Mononuclear cell (primary cell): ENCODE measurements around the gene DCP1A. TPM values are rescaled to one million over a fixed set of nuclear protein-coding genes. Genes with fewer than 3 reads are reported as not detected.
"Not testable (repeated sequence)": the region's sequence is repeated elsewhere in the genome, so short reads cannot be mapped to it uniquely, and the experiment has no call there.

Experiments
- H3K27me3 ChIP-seq: 2 replicates; pipeline ENCODE4 v1.6.0; 2011; ENCODE audit warnings: low read length, control low read depth; ENCODE audit not compliant: insufficient read depth
- H3K4me1 ChIP-seq: 2 replicates; pipeline ENCODE4 v1.5.1; 2011; ENCODE audit warnings: mild to moderate bottlenecking, low read length, control low read depth; ENCODE audit not compliant: insufficient read depth
- H3K4me3 ChIP-seq: 2 replicates; pipeline ENCODE4 v1.5.1; 2011; ENCODE audit warnings: mild to moderate bottlenecking, low read length, moderate library complexity
- H3K9me3 ChIP-seq: 2 replicates; pipeline ENCODE4 v1.5.1; 2011; ENCODE audit warnings: low read depth, mild to moderate bottlenecking, control low read depth, low read length
- total RNA-seq: library from RNA; depleted of rRNA; stranded (reverse); fragments of >200 nt; gene quantifications from one replicate; pipeline ENCODE4 v1.2.3, GENCODE V29; 2012

DCP1A gene
- total RNA-seq, 1 donor: 80.2 TPM

DNA sequence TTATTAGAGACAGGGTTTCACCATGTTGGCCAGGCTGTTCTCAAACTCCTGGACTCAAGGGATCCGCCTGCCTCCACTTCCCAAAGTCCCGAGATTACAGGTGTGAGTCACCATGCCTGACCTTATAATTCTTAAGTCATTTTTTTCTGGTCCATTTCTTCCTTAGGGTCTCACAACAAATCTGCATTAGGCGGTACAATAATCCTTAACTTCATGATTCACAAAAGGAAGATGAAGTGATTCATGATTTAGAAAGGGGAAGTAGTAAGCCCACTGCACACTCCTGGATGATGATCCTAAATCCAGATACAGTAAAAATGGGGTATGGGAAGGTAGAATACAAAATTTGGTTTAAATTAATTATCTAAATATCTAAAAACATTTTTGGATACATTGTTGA is 46.5 kb downstream of the DCP1A start:
- H3K9me3 ChIP-seq: no peaks in the 10 kb centered on the region
- no peaks in the 10 kb centered on the region for H3K27me3 ChIP-seq
- H3K4me3 ChIP-seq: no peak overlapping the region
- H3K4me1 ChIP-seq: no peaks in the 10 kb centered on the region

DNA sequence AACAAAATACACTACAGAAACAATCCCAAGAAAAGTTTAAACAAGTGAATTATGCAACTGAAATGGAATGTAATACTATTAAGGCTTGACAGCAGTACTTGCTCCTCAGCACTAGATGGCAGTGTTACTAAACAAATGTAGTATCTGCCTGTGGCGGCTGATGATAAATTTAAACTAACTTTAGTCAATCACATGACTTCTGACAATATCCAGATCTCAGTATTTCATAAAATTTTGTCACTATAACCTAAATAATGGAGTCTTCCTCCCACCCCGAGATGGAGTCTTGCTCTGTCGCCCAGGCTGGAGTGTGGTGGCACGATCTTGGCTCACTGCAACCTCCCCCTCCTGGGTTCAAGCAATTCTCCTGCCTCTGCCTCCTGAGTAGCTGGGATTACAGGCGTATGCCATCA is 47.7 kb downstream of the DCP1A start:
- H3K4me3 ChIP-seq, H3K4me1 ChIP-seq, H3K27me3 ChIP-seq, H3K9me3 ChIP-seq: not testable (repeated sequence)

DNA sequence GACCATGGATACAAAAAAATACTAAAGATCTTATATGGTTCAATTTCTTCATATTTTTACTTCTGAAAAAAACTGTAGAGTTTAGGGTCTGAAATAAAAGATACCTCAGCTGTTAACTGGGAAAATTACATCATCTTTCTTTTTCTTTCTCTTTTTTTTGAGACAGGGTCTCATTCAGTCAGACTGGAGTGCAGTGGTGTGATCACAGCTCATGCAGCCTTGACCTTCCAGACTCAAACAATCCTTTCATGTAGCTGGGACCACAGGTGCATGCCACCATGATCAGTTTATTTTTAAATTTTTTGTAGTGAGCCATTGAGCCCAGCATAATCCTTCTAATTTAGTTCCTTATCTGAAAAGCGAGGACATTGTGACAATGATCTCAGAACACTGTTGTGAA is 51.9 kb downstream of the DCP1A start:
- no peaks in the 10 kb centered on the region for H3K9me3 ChIP-seq
- no peaks in the 10 kb centered on the region for H3K4me1 ChIP-seq

DNA sequence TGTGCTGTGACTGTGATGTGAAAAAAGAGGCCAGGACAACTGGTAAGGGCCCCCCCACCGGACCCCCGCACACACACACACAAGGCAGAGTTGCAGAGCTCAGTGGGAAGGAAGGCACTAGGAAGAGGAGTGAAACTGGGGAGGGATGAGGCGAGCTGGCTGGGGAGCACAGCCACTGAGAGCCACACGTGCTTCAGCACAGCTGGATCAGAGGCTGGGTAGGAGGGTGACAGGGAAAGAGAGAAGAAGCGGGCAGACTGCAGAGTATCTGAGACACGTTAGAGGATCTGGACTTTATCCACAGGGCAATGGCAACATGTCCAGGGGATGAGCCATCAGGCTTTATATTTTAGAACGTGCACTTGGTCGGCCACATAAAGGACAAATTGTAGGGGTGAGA is 53.5 kb downstream of the DCP1A start:
- H3K9me3 ChIP-seq: no peaks in the 10 kb centered on the region
- H3K27me3 ChIP-seq: no peaks in the 10 kb centered on the region
- no peak overlapping the region for H3K4me3 ChIP-seq
- H3K4me1 ChIP-seq: no peaks in the 10 kb centered on the region

More for the DNA sequence above, 51.9 kb downstream of the DCP1A start:
- Histone ChIP-seq H3K4me3 (no peak overlapping the region), H3K27me3 (no peaks in the 10 kb centered on the region)

DNA sequence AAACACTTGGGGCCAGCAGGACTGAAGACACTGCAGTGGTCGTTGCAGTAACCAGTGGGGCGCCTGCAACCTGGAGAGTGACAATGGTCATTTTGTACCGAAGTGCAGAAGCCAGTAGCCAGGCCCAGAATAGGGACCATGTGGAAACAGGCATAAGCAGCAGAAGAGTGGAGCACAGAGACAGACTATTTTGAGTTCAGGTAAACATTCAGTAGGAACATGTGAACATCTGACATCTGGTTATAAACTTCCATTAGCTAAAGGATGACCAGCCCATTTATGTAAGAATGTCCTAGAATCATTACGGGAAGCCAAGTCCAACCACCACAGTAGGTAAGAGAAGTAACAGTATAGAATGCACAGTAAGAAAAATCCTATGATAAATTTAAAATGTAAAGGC is 59.1 kb downstream of the DCP1A start:
- Histone ChIP-seq H3K9me3 (no peaks in the 10 kb centered on the region), H3K4me3 (no peak overlapping the region), H3K4me1 (no peaks in the 10 kb centered on the region), H3K27me3 (no peaks in the 10 kb centered on the region)

DNA sequence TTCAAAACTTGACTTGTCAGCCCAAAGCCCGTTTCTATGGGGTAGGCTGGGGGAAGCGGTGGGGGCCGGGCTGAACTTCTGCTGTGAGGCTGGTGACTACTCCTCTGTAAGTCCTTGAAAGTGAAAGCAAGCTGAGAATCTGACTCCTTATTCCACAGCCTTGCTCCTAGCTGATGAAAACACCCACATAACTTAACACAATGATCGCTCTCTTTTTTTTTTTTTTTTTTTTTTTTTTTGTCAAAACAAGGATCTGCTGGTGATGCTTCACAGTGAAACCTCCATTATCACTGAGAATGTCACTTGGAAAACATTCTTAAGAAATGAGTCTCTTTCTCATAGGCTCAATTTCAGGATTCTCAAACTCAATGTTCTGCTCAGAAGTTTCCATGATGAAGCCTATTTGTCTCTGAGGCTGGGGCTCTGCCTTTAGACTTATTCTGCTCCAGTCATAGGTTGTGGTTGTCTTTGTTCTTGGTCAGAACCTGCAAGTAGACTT is 60.2 kb downstream of the DCP1A start:
- Histone ChIP-seq H3K27me3 (no peaks in the 10 kb centered on the region), H3K4me1 (no peaks in the 10 kb centered on the region), H3K9me3 (no peaks in the 10 kb centered on the region), H3K4me3 (no peak overlapping the region)

DNA sequence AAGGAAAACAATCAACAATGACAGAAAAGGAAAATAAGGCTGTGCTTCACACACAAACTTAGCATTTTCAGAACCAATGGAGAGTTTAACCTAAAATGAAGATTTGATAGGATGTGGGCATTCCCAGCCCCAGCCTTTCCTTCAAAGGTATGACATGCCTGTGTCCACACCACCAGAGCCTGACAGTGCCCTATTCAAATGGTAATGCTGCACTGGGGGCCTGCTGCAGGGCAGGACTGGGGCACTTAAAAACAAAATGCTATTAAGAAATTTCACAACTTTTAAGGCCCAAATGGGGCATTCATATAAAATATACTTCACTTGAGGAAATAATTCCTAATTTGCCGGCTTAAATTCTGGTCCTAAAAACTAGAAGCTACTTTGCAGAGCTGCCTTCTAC is 60.6 kb downstream of the DCP1A start:
- Histone ChIP-seq H3K9me3 (no peaks in the 10 kb centered on the region), H3K27me3 (no peaks in the 10 kb centered on the region), H3K4me1 (no peaks in the 10 kb centered on the region), H3K4me3 (no peak overlapping the region)

DNA sequence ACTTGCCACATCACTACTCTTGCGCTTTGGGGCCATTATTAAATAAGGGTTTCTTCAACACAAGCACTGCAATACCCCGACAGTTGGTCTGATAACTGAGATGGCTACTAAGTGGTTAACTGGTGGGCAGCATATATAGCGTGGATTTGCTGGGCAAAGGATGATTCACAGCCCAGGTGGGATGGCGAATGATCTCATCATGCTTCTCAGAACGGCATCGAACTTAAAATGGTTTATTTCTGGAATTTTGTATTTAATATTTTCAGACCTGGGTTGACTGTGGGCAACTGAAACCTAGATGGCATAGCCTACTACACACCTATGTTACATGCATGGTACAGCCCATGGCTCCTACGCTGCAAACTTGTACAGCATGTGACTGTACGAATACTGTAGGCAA is 64.8 kb downstream of the DCP1A start:
- no peaks in the 10 kb centered on the region for H3K27me3 ChIP-seq
- H3K9me3 ChIP-seq: no peaks in the 10 kb centered on the region
- H3K4me1 ChIP-seq: no peaks in the 10 kb centered on the region
- no peak overlapping the region for H3K4me3 ChIP-seq

DNA sequence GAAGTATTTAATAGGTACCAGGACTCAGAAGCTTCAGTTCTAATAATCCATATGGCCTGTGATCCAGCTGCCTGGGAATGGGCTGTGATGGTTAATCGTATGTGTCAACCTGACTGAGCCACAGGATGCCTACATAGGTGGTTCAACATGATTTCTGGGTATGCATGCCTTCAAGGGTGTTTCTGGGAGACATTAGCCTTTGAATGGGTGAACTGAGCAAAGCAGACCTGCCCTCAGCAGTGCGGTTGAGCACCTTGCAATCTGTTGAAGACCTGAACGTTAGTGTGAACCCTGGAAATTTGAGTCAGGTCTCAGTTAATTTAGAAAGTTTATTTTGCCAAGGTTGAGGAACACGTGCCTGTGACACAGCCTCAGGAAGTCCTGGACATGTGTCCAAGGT is 68.7 kb downstream of the DCP1A start:
- H3K4me3 ChIP-seq: no peak overlapping the region
- H3K4me1 ChIP-seq: peaks cover 4% of the 10 kb centered on the region
- H3K27me3 ChIP-seq: no peaks in the 10 kb centered on the region

DNA sequence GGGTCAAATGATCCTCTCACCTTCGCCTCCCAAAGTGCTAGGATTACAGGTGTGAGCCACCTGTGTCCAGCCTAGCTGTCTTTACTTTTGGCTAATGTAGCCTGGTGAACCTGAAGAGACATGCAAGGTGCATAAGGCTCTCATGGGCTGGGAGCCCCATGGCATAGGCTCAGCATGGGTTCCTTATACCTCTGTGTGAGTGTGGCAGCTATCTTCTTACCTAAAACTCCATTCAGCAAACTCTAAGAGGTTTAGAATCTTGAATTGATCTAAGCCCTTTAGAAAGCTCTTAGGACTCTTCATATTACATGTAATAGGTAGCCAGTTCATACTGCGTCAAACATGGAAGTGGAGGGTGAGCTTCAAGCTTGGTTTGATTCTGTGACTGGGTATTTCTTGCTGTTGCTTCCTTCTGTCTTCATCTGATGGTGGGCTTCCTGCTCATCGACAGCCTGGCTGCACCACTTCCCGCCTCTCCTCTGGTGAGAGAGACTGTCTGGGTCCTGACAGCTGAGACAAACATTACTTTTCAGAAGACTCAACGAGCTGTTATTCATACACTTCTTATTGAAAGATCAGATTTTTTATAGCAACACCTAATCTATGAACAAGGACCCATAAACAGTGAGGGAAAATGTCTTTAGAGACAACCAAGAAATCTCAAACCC is 72.3 kb downstream of the DCP1A start:
- H3K4me3 ChIP-seq: no peak overlapping the region
- no peaks in the 10 kb centered on the region for H3K27me3 ChIP-seq
- peaks cover 18% of the 10 kb centered on the region for H3K4me1 ChIP-seq
- no peaks in the 10 kb centered on the region for H3K9me3 ChIP-seq

More for the DNA sequence above, 68.7 kb downstream of the DCP1A start:
- no peaks in the 10 kb centered on the region for H3K9me3 ChIP-seq

DNA sequence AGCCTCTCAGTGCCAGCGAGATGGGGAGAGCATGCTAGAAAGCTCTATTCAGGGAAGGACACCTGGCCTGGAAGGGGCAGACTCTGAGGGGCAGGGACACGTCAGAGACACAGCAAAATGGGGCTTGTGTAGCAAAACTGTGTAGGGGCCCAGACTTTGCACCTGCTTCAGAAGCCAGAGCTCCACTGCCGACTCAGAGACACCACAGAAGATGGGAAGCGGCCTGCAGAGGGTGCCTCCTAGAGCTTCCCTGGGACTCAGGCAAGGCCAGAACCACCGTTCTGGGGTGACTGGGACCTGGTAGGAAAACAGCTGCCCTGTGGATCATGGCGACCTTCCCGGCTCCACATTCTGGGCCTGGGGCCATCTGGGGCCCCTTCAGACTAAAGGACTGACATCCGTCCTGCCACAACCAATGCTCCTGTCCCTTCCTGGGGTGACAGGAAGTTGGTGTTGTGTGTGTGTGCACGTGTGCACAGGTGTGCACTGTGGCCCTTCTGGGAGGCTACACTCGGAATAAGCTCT is 74.1 kb downstream of the DCP1A start:
- Histone ChIP-seq H3K27me3 (no peaks in the 10 kb centered on the region), H3K9me3 (no peaks in the 10 kb centered on the region), H3K4me1 (peaks cover 36% of the 10 kb centered on the region), H3K4me3 (no peak overlapping the region)

DNA sequence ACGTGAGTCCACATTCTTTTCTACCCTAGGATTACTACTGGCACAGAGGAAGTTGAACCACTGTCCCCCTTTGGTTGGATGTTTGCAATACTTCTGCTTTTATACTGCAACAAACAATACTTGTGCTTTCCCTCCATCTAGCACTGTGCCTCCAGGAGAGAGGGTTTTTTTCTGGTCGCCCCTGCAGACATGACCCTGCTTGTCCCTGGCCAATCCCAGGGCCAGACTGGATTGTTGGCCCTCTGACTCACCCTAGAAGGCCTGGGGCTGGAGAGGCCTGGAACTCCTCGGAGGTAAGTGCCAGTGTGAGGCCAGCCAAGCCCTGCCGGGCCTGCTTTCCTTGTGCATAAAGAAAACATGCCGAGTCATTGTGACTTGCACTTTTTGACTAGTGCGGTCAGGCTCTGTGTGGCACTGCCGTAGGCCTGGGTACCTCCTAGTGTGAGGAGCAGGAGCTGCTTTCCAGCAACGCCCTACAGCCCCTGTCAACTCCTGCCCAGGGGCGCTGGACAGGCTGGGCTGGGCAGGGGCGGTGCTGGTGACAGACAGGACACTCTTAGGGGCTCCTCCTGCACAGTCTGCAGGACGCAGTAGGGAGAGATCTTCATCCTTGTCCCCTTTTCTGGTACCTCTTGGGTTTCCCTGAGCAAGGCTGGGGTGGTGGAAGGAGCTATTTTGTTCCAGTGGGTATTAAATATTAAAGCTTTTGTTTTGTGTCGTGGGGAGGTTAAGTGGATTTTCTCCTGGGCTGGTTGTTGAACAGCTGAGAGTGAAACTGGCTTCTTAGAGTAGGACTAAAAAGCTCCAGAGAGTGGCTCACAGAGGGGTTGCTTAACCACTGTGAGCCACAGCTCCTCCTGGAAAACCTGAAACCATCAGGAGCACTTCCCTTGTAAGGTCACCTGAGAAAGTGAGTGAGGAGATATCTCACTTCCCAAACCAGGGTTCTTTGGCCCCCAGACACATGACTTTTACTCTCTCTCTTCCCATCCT is 77.2 kb downstream of the DCP1A start:
- H3K4me3 ChIP-seq: no peak overlapping the region
- no peaks in the 10 kb centered on the region for H3K9me3 ChIP-seq
- peaks cover 42% of the 10 kb centered on the region for H3K4me1 ChIP-seq
- H3K27me3 ChIP-seq: no peaks in the 10 kb centered on the region

DNA sequence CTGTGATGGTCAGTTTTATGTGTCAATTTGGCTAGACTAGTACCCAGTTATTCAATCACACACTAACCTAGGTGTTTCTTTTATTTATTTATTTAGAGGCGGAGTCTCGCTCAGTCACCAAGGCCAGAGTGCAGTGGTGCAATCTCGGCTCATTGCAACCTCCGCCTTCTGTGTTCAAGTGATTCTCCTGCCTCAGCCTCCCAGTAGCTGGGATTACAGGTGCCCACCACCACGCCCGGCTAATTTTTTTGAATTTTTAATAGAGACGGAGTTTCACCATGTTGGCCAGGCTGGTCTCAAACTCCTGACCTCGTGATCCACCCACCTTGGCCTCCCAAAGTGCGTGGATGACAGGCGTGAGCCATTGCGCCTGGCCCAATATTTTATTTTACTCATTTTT is 78.2 kb downstream of the DCP1A start:
- H3K27me3 ChIP-seq, H3K9me3 ChIP-seq, H3K4me3 ChIP-seq: not testable (repeated sequence)
- peaks cover 38% of the 10 kb centered on the region for H3K4me1 ChIP-seq

DNA sequence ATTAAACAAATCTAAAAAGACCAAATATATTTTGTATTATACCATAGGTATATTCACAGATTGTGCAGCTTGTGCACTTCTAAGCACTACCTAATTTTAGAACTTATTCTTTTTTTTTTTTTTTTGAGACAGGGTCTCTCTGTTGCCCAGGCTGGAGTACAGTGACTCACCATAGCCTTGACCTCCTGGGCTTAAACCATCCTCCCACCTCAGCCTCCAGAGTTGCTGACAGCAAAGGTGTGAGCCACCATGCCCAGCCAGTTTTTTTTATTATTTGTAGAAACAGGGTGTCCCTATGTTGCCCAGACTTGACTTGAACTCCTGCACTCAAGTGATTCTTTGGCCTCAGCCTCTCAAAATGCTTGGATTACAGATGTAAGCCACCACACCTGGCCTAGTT is 79.6 kb downstream of the DCP1A start:
- peaks cover 38% of the 10 kb centered on the region for H3K4me1 ChIP-seq
- H3K27me3 ChIP-seq: no peaks in the 10 kb centered on the region
- no peak overlapping the region for H3K4me3 ChIP-seq
- no peaks in the 10 kb centered on the region for H3K9me3 ChIP-seq

DNA sequence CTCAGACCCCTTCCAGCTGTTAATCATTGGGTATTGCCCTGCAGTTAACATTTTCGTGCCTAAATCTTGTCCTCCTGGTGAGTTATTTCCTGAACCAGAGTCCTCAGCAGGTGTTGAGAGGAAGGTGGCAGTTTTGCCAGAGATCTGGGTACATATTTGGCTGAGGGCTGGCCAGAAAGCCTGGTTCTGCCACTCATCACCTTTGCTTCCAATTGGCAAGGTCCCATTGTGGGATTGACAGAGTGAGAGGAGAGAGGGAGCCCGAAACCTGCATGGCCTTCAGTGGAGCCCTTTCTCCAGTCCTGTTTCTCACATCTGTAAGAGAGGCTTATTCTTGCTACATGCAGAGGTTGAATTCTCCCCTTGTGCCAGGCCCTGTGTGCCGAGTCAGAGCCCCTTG is 82.6 kb downstream of the DCP1A start:
- Histone ChIP-seq H3K4me1 (peaks cover 40% of the 10 kb centered on the region), H3K27me3 (no peaks in the 10 kb centered on the region), H3K9me3 (no peaks in the 10 kb centered on the region), H3K4me3 (no peak overlapping the region)
